ENCODE results near the gene TMEM59.
"Not testable (repeated sequence)": the region's sequence is repeated elsewhere in the genome, so short reads cannot be mapped to it uniquely, and the experiment has no call there.

Gene TMEM59

GRCh38 chr1:54011316-54012007 is 41.5 kb downstream of the TMEM59 start:
- no peak for DNase-seq

GRCh38 chr1:54010415-54011117 is 42.4 kb downstream of the TMEM59 start:
- DNase-seq: no peak

GRCh38 chr1:54009406-54009805 is 43.6 kb downstream of the TMEM59 start:
- DNase-seq: no peak

GRCh38 chr1:54008876-54009275 is 44.1 kb downstream of the TMEM59 start:
- DNase-seq: no peak

GRCh38 chr1:54007613-54008012 is 45.4 kb downstream of the TMEM59 start:
- DNase-seq: no peak

- DNase-seq: no peak
Observed at GRCh38 chr1:54006508-54006907, 46.5 kb downstream of the TMEM59 start.

GRCh38 chr1:54004481-54005049 is 48.4 kb downstream of the TMEM59 start:
- no peak for DNase-seq

GRCh38 chr1:54003750-54004480 is 49.1 kb downstream of the TMEM59 start:
- DNase-seq: not testable (repeated sequence)

GRCh38 chr1:54003249-54003646 is 49.8 kb downstream of the TMEM59 start:
- no peak for DNase-seq

- no peak for DNase-seq
Observed at GRCh38 chr1:54002544-54003248, 50.3 kb downstream of the TMEM59 start.

- no peak for DNase-seq
Observed at GRCh38 chr1:54001591-54001990, 51.4 kb downstream of the TMEM59 start.

GRCh38 chr1:53999920-54000319 is 53.1 kb downstream of the TMEM59 start:
- DNase-seq: no peak

GRCh38 chr1:53998223-53998622 is 54.8 kb downstream of the TMEM59 start:
- no peak for DNase-seq

GRCh38 chr1:53995683-53996082 is 57.3 kb downstream of the TMEM59 start:
- no peak for DNase-seq

- not testable (repeated sequence) for DNase-seq
Observed at GRCh38 chr1:53994516-53994915, 58.5 kb downstream of the TMEM59 start.

- DNase-seq: no peak
Observed at GRCh38 chr1:53992085-53992874, 60.7 kb downstream of the TMEM59 start.

- DNase-seq: no peak
Observed at GRCh38 chr1:53987880-53988279, 65.1 kb downstream of the TMEM59 start.

GRCh38 chr1:53986458-53986857 is 66.5 kb downstream of the TMEM59 start:
- no peak for DNase-seq

- no peak for DNase-seq
Observed at GRCh38 chr1:53984726-53985125, 68.3 kb downstream of the TMEM59 start.

- no peak for DNase-seq
Observed at GRCh38 chr1:53982763-53983104, 70.3 kb downstream of the TMEM59 start.

- DNase-seq: no peak
Observed at GRCh38 chr1:53982034-53982762, 70.8 kb downstream of the TMEM59 start.

Measured in stimulated activated CD4-positive, alpha-beta T cell treated with anti-CD3 and anti-CD28 coated beads, Interleukin-4, amount 100 ng/mL, for 1 hour (primary cell).